Caki2 (cell line): ENCODE results near the gene RASD2. TPM values are rescaled to one million over a fixed set of nuclear protein-coding genes. Genes with fewer than 3 reads are reported as not detected.

Experiments used
- DNase-seq: peaks from one replicate; pipeline ENCODE4 v3.0.0-alpha.2; 2015; ENCODE audit warnings: low read depth
- in situ Hi-C: cut with HindIII; loops from 2 replicates; pipeline ENCODE4 v1.10.0; 2016; ENCODE audit warnings: low sequenced_read_pairs, low pct_unique_long_range_greater_than_20kb, mixed read lengths
- total RNA-seq: library from RNA; depleted of rRNA; stranded (reverse); fragments of >200 nt; shearing (Covaris generic); gene quantifications from 2 replicates; pipeline ENCODE4 v1.2.3, GENCODE V29; 2014; ENCODE audit warnings: low replicate concordance

Gene RASD2
- total RNA-seq, 1 experiment from 2014 or later, result 0.10 TPM

GRCh38 chr22:35570686-35571194, 30.1 kb downstream of the RASD2 start:
- no peak for DNase-seq
- in situ Hi-C loops, result no loop called here

GRCh38 chr22:35572556-35572955, 31.9 kb downstream of the RASD2 start:
- in situ Hi-C loops, result no loop called here
- DNase-seq, result no peak

GRCh38 chr22:35575116-35575748, 34.6 kb downstream of the RASD2 start:
- in situ Hi-C loops, result no loop called here

GRCh38 chr22:35576671-35577070, 36.0 kb downstream of the RASD2 start:
- DNase-seq, result no peak
- in situ Hi-C loops, result no loop called here

More at GRCh38 chr22:35575116-35575748, 34.6 kb downstream of the RASD2 start:
- no peak for DNase-seq

- no peak for DNase-seq
- in situ Hi-C loops, result no loop called here
Observed at GRCh38 chr22:35577799-35578659, 37.4 kb downstream of the RASD2 start.

- DNase-seq, result no peak
- in situ Hi-C loops, result no loop called here
Observed at GRCh38 chr22:35578836-35579575, 38.4 kb downstream of the RASD2 start.

- in situ Hi-C loops, result loop anchor here (10.0 kb wide), 1 partner anchor 176 kb away; the partner anchor contains the start of gene MCM5
- DNase-seq, result no peak
Observed at GRCh38 chr22:35580351-35581022, 39.9 kb downstream of the RASD2 start.

- in situ Hi-C loops, result loop anchor here (10.0 kb wide), 1 partner anchor 176 kb away; the partner anchor contains the start of gene MCM5
- DNase-seq, result no peak
Observed at GRCh38 chr22:35581023-35581413, 40.4 kb downstream of the RASD2 start.

GRCh38 chr22:35582218-35582860, 41.7 kb downstream of the RASD2 start:
- in situ Hi-C loops, result loop anchor here (10.0 kb wide), 1 partner anchor 178 kb away; the partner anchor contains the start of gene MCM5
- peak; percentile 31 for DNase-seq

- DNase-seq, result peak; percentile 81
- in situ Hi-C loops, result loop anchor here (10.0 kb wide), 1 partner anchor 178 kb away; the partner anchor contains the start of gene MCM5
Observed at GRCh38 chr22:35582861-35583670, 42.4 kb downstream of the RASD2 start.

- peak; percentile 25 for DNase-seq
Observed at GRCh38 chr22:35586771-35587170, 46.1 kb downstream of the RASD2 start.

GRCh38 chr22:35587447-35587870, 46.8 kb downstream of the RASD2 start:
- in situ Hi-C loops, result loop anchor here (10.0 kb wide), 1 partner anchor 183 kb away; the partner anchor contains the start of gene MCM5
- peak; percentile 87 for DNase-seq

More at GRCh38 chr22:35586771-35587170, 46.1 kb downstream of the RASD2 start:
- in situ Hi-C loops, result loop anchor here (10.0 kb wide), 1 partner anchor 182 kb away; the partner anchor contains the start of gene MCM5

- in situ Hi-C loops, result loop anchor here (10.0 kb wide), 1 partner anchor 183 kb away; the partner anchor contains the start of gene MCM5
- no peak for DNase-seq
Observed at GRCh38 chr22:35587896-35588295, 47.3 kb downstream of the RASD2 start.

- in situ Hi-C loops, result loop anchor here (10.0 kb wide), 1 partner anchor 184 kb away; the partner anchor contains the start of gene MCM5
Observed at GRCh38 chr22:35589071-35589755, 48.6 kb downstream of the RASD2 start.

GRCh38 chr22:35589756-35590093, 49.1 kb downstream of the RASD2 start:
- DNase-seq, result no peak
- in situ Hi-C loops, result loop anchor here (10.0 kb wide), 1 partner anchor 185 kb away; the partner anchor contains the start of gene MCM5

More at GRCh38 chr22:35589071-35589755, 48.6 kb downstream of the RASD2 start:
- DNase-seq, result peak; percentile 100
